ENCODE data around the gene CEP89.
"Not testable (repeated sequence)": the region's sequence is repeated elsewhere in the genome, so short reads cannot be mapped to it uniquely, and the experiment has no call there.

The CEP89 gene

GRCh38 chr19:32971715-32972540, at the start of gene CEP89, which contains the start of gene FAAP24:
TSS of gene CEP89 (minus strand) at chr19:32971958. CDS start at chr19:32971874, 84 bp downstream.
TSS of gene FAAP24 (plus strand) at chr19:32972242. CDS start at chr19:32973197, 955 bp downstream.
- peak; percentile 99 to 100 for DNase-seq

- not testable (repeated sequence) for DNase-seq
Measured at GRCh38 chr19:33010891-33011290, 39.1 kb upstream of the CEP89 start.

DNA sequence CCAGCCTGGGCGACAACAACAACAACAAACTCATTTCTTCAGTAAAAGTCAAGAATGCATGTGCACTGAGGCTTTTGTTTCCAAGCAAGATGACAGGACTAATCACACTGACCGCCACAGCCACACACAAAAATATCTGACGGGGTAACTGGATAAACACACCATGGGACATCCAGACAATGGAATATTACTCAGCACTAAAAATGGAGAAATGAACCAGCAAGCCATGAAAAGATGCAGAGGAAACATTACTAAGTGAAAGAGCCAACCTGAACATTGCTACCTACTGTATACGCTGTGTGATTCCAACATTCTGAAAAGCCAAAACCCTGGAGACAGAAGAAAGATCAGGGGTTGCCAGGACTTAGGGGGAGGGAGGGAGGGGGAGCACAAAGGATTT, 37.0 kb upstream of the CEP89 start:
- no peak for DNase-seq

DNA sequence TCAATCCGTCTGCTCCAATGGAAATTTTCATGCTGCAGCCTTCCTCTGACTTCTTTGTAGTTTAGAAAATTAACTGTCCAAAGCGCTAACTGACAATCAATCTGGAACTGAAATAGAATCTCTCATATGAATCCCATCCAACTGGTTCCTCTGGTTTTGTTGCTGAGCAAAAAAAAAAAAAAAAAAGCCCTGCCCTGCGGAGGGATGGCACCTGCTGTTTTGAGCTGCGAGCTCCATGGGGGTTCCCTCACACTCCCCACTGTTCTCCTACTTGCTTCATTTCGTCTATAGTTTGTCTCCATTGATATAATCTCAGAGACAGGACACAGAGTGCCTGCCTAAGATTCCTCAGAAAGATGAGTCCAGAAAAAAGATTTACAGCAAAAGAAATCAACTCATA, 33.7 kb upstream of the CEP89 start:
- no peak for DNase-seq

- not testable (repeated sequence) for DNase-seq
Measured at GRCh38 chr19:33003424-33004024, 31.8 kb upstream of the CEP89 start.

DNA sequence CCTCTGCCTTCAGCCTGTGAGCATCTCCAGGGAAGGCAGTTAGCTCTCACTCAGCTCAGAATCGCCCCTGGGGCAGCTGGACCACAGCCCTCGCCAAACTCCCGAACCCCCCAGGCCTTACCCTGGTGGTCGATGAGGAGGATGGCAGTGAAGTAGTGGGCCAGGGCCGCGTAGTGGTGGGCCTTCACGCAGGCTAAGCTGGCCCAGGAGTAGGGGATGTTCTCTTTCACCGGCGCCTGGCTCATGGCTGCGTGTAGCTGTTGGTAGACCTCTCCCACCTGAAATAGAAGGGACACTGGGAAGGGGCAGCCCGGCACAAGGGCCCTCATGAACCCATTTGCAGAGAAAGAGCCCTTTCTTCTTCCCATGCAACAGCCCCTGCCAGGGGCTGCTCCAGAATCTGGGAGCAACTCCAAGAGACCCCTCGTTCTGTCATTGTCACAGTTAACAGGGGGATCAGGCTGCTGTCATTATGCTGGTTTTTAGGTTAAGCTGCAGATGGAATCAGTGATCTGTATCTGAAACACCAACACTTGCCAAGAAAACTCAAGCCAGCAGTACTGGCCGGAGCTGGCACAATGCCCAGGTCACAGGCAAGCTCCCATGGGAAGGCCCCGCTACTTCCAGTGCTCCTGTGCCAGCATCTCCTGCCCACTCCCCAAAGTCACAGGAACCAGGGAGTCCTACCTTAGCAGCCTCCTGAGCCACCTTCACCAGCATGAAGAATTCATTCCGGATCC, 30.5 kb upstream of the CEP89 start:
- not testable (repeated sequence) for DNase-seq

- no peak for DNase-seq
Measured at GRCh38 chr19:33000910-33001309, 29.2 kb upstream of the CEP89 start.

DNA sequence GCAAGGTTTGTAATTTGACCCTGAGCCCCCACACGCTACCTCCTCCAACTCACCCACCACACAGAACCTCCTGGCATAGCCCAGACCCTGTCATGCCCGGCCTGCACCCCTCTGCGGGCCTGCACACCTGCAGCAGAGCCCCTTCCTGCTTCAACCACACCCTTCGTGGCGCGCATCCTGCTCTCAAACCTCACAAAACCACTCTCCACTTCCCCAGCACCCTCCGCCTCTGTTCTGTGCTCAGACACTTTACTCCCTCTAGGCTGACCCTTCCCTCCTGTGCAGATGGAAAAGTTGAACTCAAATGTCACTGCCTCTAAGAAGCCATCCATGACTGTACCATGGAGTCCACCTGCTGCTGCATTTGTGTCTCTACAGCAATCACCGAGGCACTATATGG, 28.8 kb upstream of the CEP89 start:
- peak in 1 of 2 donors; percentile 18 for DNase-seq

DNA sequence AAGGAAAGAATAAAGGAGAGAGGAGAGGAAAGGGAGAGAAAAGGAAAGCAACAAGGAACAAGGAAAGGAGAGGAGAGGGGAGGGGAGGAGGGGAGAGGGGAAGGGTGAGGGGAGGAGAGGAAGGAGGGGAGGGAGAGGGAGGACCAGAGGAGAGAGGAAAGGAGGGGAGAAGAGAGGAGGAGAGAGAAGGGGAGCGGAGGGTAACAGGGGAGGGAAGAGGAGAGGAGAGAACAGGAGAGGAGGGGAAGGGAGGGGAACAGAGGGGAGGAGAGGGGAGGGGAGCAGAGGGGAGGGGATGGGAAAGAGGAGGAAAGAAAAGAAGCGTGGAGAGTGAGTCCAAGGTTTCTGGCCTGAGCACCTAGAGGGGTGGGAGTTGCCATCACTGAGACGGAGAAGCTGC, 27.0 kb upstream of the CEP89 start:
- no peak for DNase-seq

DNA sequence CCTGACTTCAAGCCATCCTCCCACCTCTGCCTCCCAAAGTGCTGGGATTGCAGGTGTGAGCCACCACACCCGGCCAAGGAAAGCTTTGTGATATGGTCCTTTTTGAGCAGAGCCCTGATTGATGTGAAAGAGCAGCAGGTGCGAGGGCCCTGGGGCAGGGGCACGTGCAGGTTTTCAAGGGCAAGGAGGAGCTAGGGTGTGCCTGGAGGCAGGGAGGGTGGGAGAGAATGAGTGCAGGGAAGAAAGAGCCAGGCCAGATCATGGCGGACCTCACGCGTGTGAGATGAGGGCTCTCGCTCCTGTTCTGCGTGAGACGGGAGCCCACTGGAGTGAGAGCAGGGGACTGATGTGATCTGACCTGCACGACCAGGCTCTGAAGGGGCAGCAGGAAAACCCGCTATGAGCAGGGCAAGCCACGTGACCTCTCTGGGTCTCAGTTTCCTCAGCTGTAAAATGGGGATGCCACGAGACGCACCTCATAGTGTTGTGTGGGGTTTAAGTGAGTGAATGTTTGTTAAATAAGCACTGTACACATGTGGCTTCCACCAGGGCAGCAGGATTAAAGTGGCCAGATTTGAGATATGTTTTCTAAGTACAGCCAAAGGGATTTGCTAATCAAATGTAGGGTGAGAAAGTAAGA, 26.1 kb upstream of the CEP89 start:
- no peak for DNase-seq

GRCh38 chr19:32997061-32997464, 25.3 kb upstream of the CEP89 start:
- not testable (repeated sequence) for DNase-seq

- not testable (repeated sequence) for DNase-seq
Measured at GRCh38 chr19:32995966-32996365, 24.2 kb upstream of the CEP89 start.

- no peak for DNase-seq
Measured at GRCh38 chr19:32988724-32989123, 17.0 kb upstream of the CEP89 start.

DNA sequence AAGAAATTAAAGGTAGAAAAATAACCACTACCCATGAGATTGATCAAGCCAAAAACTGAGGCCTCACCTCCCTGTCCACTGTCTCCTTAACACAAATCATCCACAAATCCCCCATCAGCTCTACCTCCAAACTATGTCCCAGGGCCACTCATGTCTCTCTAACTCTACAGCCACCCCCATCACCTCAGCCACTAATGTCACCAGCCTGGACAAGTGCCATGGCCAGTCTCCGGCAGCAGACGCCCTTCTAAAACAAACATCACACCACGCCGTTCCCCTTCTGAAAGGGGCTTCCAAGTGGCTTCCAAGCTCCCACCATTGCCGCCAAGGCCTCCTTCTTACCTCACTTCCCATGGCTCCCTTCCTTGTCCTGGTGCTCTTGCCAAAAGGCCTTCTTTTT, 16.5 kb upstream of the CEP89 start:
- DNase-seq: not testable (repeated sequence)

GRCh38 chr19:32982488-32982887, 10.7 kb upstream of the CEP89 start:
- DNase-seq: not testable (repeated sequence)

GRCh38 chr19:32979807-32980206, 8.0 kb upstream of the CEP89 start:
- not testable (repeated sequence) for DNase-seq

DNA sequence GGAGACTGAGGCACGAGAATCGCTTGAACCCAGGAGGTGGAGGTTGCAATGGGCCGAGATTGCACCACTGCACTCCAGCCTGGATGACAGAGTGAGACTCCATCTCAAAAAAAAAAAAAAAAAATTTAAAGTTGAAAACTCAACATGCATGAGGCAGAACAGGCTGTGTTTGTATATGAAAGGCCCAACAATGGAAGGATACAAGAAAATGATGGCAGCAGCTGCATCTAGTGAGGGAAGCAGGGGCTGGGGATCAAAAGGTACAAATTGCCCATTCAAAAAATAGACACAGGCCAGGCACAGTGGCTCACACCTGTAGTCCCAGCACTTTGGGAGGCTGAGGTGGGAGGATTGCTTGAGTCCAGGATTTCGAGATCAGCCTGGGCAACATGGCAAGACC, 6.1 kb upstream of the CEP89 start:
- DNase-seq: not testable (repeated sequence)

DNA sequence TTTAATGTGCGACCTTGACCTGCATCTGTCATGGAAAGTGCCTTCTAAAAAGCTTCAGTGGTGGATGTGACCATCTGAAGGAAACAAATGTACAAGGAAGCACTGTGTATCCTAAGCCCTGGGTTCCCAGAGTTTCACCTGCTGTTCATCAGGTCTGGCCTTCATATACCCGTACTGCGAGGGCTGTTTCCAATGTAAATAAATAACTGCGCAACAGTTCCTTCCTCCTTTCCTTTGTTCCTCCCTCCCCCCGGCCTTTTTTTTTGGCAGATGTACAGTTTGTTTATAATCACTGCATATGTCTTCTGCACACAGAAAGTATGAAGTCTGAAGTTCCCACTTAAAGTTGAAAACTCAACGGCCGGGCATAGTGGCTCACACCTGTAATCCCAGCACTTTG, 5.5 kb upstream of the CEP89 start:
- no peak for DNase-seq

DNA sequence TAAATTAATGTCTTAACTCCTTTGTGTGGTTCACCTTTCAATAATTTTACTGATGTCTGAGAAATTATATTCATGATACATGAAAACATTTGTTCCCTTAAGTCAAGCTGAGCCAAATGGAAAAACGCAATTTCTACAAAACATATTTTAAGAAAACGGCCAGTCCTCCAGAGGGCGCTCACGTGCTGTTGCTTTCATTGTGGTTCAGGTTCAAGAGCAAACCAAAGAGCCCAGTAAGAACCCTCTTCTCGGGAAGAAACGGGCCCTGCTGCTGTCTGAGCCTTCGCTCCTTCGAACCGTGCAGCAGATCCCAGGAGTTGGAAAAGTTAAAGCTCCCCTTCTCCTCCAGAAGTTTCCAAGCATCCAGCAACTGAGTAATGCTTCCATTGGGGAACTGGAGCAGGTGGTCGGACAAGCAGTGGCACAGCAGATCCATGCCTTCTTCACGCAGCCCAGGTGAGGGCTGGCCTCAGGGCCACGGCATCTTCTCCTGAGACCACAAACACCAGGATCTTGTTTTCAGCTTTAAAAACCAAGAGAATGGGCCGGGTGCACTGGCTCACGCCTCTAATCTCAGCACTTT, 4.6 kb upstream of the CEP89 start:
- DNase-seq: peak; percentile 51 to 75

- DNase-seq: no peak
Measured at GRCh38 chr19:32971012-32971595, 654 bp downstream of the CEP89 start.

DNA sequence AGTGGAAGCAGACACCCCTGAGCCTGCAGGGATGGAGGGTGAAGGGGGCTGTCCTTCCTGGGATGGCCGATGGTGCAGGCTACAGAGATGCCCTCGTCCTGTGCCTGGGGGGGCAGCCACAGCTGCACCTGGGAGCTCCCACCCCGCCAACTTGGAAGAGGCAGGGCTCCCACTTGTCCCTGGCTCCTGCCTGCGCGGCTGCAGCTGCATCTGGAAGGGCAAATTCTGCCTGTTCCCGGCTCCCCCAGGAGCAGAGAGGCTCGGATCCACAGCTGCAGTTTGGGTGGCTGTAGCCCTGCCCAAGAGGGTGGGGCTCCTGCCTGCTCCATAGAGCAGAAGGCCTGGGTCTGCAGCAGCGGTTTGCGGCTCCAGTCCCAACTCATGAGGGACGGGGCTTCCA, 2.2 kb downstream of the CEP89 start:
- DNase-seq: no peak

GRCh38 chr19:32966750-32967149, 5.0 kb downstream of the CEP89 start:
- no peak for DNase-seq

Data from CD4-positive, alpha-beta T cell treated with Interferon alpha-2 for 1 hour (primary cell).